ENCODE data around the gene FRMPD4.

FRMPD4 gene

GRCh38 chrX:12223650-12224049 is 85.4 kb downstream of the FRMPD4 start:
- no peak for DNase-seq

GRCh38 chrX:12225107-12225506 is 86.8 kb downstream of the FRMPD4 start:
- DNase-seq = no peak

- no peak for DNase-seq
Measured at GRCh38 chrX:12227412-12228041, 89.3 kb downstream of the FRMPD4 start.

GRCh38 chrX:12228862-12229261 is 90.6 kb downstream of the FRMPD4 start:
- no peak for DNase-seq

- no peak for DNase-seq
Measured at GRCh38 chrX:12229986-12230385, 91.7 kb downstream of the FRMPD4 start.

- DNase-seq = no peak
Measured at GRCh38 chrX:12234534-12235329, 96.5 kb downstream of the FRMPD4 start.

GRCh38 chrX:12236156-12236555 is 97.9 kb downstream of the FRMPD4 start:
- DNase-seq = no peak

GRCh38 chrX:12237131-12237530 is 98.9 kb downstream of the FRMPD4 start:
- no peak for DNase-seq

- DNase-seq = no peak
Measured at GRCh38 chrX:12237771-12238170, 99.5 kb downstream of the FRMPD4 start.

GRCh38 chrX:12239356-12240082 is 101.2 kb downstream of the FRMPD4 start:
- DNase-seq = no peak

- DNase-seq = no peak
Measured at GRCh38 chrX:12240491-12240890, 102.2 kb downstream of the FRMPD4 start.

GRCh38 chrX:12241026-12241425 is 102.8 kb downstream of the FRMPD4 start:
- no peak for DNase-seq

- DNase-seq = no peak
Measured at GRCh38 chrX:12245650-12246645, 107.7 kb downstream of the FRMPD4 start.

- no peak for DNase-seq
Measured at GRCh38 chrX:12249997-12250396, 111.7 kb downstream of the FRMPD4 start.

GRCh38 chrX:12263211-12263610 is 124.9 kb downstream of the FRMPD4 start:
- DNase-seq = no peak

GRCh38 chrX:12269484-12269883 is 131.2 kb downstream of the FRMPD4 start:
- no peak for DNase-seq

GRCh38 chrX:12278151-12278550 is 139.9 kb downstream of the FRMPD4 start:
- no peak for DNase-seq

GRCh38 chrX:12282991-12283390 is 144.7 kb downstream of the FRMPD4 start:
- DNase-seq = no peak

- no peak for DNase-seq
Measured at GRCh38 chrX:12292996-12293765, 154.9 kb downstream of the FRMPD4 start.

- no peak for DNase-seq
Measured at GRCh38 chrX:12297353-12297752, 159.1 kb downstream of the FRMPD4 start.

GRCh38 chrX:12301288-12301687 is 163.0 kb downstream of the FRMPD4 start:
- DNase-seq = no peak

GRCh38 chrX:12304261-12304660 is 166.0 kb downstream of the FRMPD4 start:
- no peak for DNase-seq

All from femur (tissue), 1 donor.